Thyroid gland (tissue), 4 donors: ENCODE measurements around the gene C6orf52. TPM values are rescaled to one million over a fixed set of nuclear protein-coding genes. Genes with fewer than 3 reads are reported as not detected.

Experiments
- DNase-seq, 2 donors: peaks; one replicate each; pipeline ENCODE4 v3.0.0-alpha.2; 2019
- H3K27ac ChIP-seq, 3 donors: fragments of 200-600 bp; sonication (generic); 1 replicate in 2 of 3; 2 replicates in 1 of 3; pipeline ENCODE4 v1.5.1; 2016 to 2019; ENCODE audit warnings: mild to moderate bottlenecking in 1 of 3, moderate library complexity in 1 of 3
- H3K27me3 ChIP-seq: fragments of 200-600 bp; sonication (generic); one replicate; pipeline ENCODE4 v1.5.1; 2019
- H3K36me3 ChIP-seq, 2 donors: fragments of 200-600 bp; sonication (generic); one replicate each; pipeline ENCODE4 v1.5.1; 2016 to 2019
- H3K4me1 ChIP-seq, 2 donors: fragments of 200-600 bp; sonication (generic); one replicate each; pipeline ENCODE4 v1.5.1; 2017 to 2019
- H3K4me3 ChIP-seq, 3 donors: fragments of 200-600 bp; sonication (generic); replicated peaks in 1 of 3; 1 replicate in 2 of 3; 2 replicates in 1 of 3; pipeline ENCODE4 v1.5.1; 2016; ENCODE audit warnings: mild to moderate bottlenecking in 1 of 3
- H3K9me3 ChIP-seq: fragments of 200-600 bp; sonication (generic); one replicate; pipeline ENCODE4 v1.5.1; 2017
- CTCF ChIP-seq, 6 experiments: fragments of 200-600 bp in 3 of 6; fragments of 450-650 bp in 3 of 6; sonication (generic) in 3 of 6; IDR thresholded peaks; one replicate each; pipeline ENCODE4 v1.5.1; 2016 to 2019; ENCODE audit warnings: antibody characterized with exemption in 6 of 6, mild to moderate bottlenecking in 2 of 6, inconsistent platforms in 1 of 6, moderate library complexity in 1 of 6
- POLR2A ChIP-seq, 2 donors: fragments of 450-650 bp; IDR thresholded peaks; one replicate each; pipeline ENCODE4 v1.6.1; 2017; ENCODE audit warnings: antibody characterized with exemption in 2 of 2, mild to moderate bottlenecking in 2 of 2, moderate library complexity in 1 of 2
- WGBS, 2 donors: methylation state at CpG; one replicate each; pipeline ENCODE4 v1.1.5; 2017; 5-methylcytosine and 5-hydroxymethylcytosine counted together
- intact Hi-C: fragments of 100-400 bp; cut with DNase I; formaldehyde crosslinking; loops from one replicate; pipeline ENCODE4 v1.15.1; 2023
- total RNA-seq, 4 donors: library from RNA; depleted of rRNA; stranded (reverse); fragments of >200 nt; gene quantifications; one replicate each; pipeline ENCODE4 v1.2.3, GENCODE V29; 2016

The C6orf52 gene
- total RNA-seq, 4 donors from 2014 or later = not detected

- no peaks in the 10 kb centered on the region for H3K9me3 ChIP-seq
- H3K4me3 ChIP-seq = no peak overlapping the region
- no peaks in the 10 kb centered on the region for H3K27me3 ChIP-seq
- TF ChIP-seq POLR2A (IDR thresholded peaks at IDR 0.05) = no peak
- TF ChIP-seq CTCF (IDR thresholded peaks at IDR 0.05) = no peak
- no peak overlapping the region for H3K27ac ChIP-seq
- peaks cover 0 to 10% of the 10 kb centered on the region in 2 donors for H3K36me3 ChIP-seq
- H3K4me1 ChIP-seq = no peaks in the 10 kb centered on the region
- intact Hi-C loops = no loop called here
- 92 to 96% methylated on average over 2 of the region's 2 CpGs for WGBS, 2 donors
- DNase-seq = no peak
Observed at GRCh38 chr6:10736731-10737130, 42.3 kb upstream of the C6orf52 start.

- Histone ChIP-seq H3K4me3 (no peak overlapping the region), H3K27ac (no peak overlapping the region), H3K4me1 (no peaks in the 10 kb centered on the region), H3K36me3 (peaks cover 10 to 34% of the 10 kb centered on the region in 2 donors), H3K27me3 (no peaks in the 10 kb centered on the region), H3K9me3 (no peaks in the 10 kb centered on the region)
- intact Hi-C loops = no loop called here
- TF ChIP-seq CTCF (IDR thresholded peaks at IDR 0.05) (no peak), POLR2A (IDR thresholded peaks at IDR 0.05) (no peak)
- no peak for DNase-seq
- WGBS, 2 donors = 95% methylated on average over 3 of the region's 3 CpGs
Observed at GRCh38 chr6:10733863-10734262, 39.4 kb upstream of the C6orf52 start.

GRCh38 chr6:10733151-10733715, 38.8 kb upstream of the C6orf52 start:
- H3K36me3 ChIP-seq = peaks cover 10 to 38% of the 10 kb centered on the region in 2 donors
- intact Hi-C loops = no loop called here
- no peak overlapping the region for H3K27ac ChIP-seq
- no peak for DNase-seq
- no peaks in the 10 kb centered on the region for H3K27me3 ChIP-seq
- H3K9me3 ChIP-seq = no peaks in the 10 kb centered on the region
- WGBS, 2 donors = 92 to 94% methylated on average over 17 of the region's 17 CpGs
- H3K4me1 ChIP-seq = no peaks in the 10 kb centered on the region
- no peak overlapping the region for H3K4me3 ChIP-seq
- TF ChIP-seq CTCF (IDR thresholded peaks at IDR 0.05) = no peak
- no peak for TF ChIP-seq POLR2A (IDR thresholded peaks at IDR 0.05)

- no peak for TF ChIP-seq POLR2A (IDR thresholded peaks at IDR 0.05)
- TF ChIP-seq CTCF (IDR thresholded peaks at IDR 0.05) = no peak
- H3K9me3 ChIP-seq = no peaks in the 10 kb centered on the region
- no peak for DNase-seq
- H3K4me1 ChIP-seq = no peaks in the 10 kb centered on the region
- 78 to 87% methylated on average over 3 of the region's 3 CpGs for WGBS, 2 donors
- H3K36me3 ChIP-seq = peaks cover 10 to 42% of the 10 kb centered on the region in 2 donors
- no peaks in the 10 kb centered on the region for H3K27me3 ChIP-seq
- no peak overlapping the region for H3K27ac ChIP-seq
- intact Hi-C loops = no loop called here
- H3K4me3 ChIP-seq = no peak overlapping the region
Observed at GRCh38 chr6:10730254-10730653, 35.8 kb upstream of the C6orf52 start.

GRCh38 chr6:10725716-10726115, 31.3 kb upstream of the C6orf52 start:
- no peaks in the 10 kb centered on the region for H3K9me3 ChIP-seq
- no peak overlapping the region for H3K4me3 ChIP-seq
- H3K36me3 ChIP-seq = peaks cover 10 to 27% of the 10 kb centered on the region in 2 donors
- TF ChIP-seq CTCF (IDR thresholded peaks at IDR 0.05) (no peak), POLR2A (IDR thresholded peaks at IDR 0.05) (no peak)
- H3K4me1 ChIP-seq = peaks cover 17 to 19% of the 10 kb centered on the region in 2 donors
- intact Hi-C loops = no loop called here
- no peaks in the 10 kb centered on the region for H3K27me3 ChIP-seq
- DNase-seq = no peak
- WGBS, 2 donors = 82 to 88% methylated on average over 9 of the region's 9 CpGs
- H3K27ac ChIP-seq = no peak overlapping the region
